NK-92 (cell line): ENCODE data around the gene TSN.
"Not testable (repeated sequence)": the region's sequence is repeated elsewhere in the genome, so short reads cannot be mapped to it uniquely, and the experiment has no call there.

Experiments used
- DNase-seq: peaks from one replicate; lab custom pipeline; 2025; ENCODE audit not compliant: unreplicated experiment; lab: John Stamatoyannopoulos, UW

The TSN gene

GRCh38 chr2:121755237-121756111 is at the start of gene TSN:
Gene TSN (plus strand): TSS chr2:121755651. CDS start chr2:121755780, 129 bp downstream.
- DNase-seq, result peak; percentile 80

GRCh38 chr2:121705958-121706357 is 49.5 kb upstream of the TSN start:
- no peak for DNase-seq

GRCh38 chr2:121707344-121707919 is 48.0 kb upstream of the TSN start:
- DNase-seq, result no peak

GRCh38 chr2:121707920-121708361 is 47.5 kb upstream of the TSN start:
- DNase-seq, result no peak

GRCh38 chr2:121709776-121710469 is 45.5 kb upstream of the TSN start:
- DNase-seq, result no peak

- no peak for DNase-seq
Observed at GRCh38 chr2:121710470-121711170, 44.8 kb upstream of the TSN start.

GRCh38 chr2:121711481-121711880 is 44.0 kb upstream of the TSN start:
- not testable (repeated sequence) for DNase-seq

- DNase-seq, result no peak
Observed at GRCh38 chr2:121716126-121716525, 39.3 kb upstream of the TSN start.

GRCh38 chr2:121717529-121717928 is 37.9 kb upstream of the TSN start:
- DNase-seq, result no peak

- DNase-seq, result no peak
Observed at GRCh38 chr2:121721926-121722325, 33.5 kb upstream of the TSN start.

- no peak for DNase-seq
Observed at GRCh38 chr2:121722479-121722878, 33.0 kb upstream of the TSN start.

- DNase-seq, result no peak
Observed at GRCh38 chr2:121723316-121723715, 32.1 kb upstream of the TSN start.

GRCh38 chr2:121727332-121727731 is 28.1 kb upstream of the TSN start:
- no peak for DNase-seq

- DNase-seq, result no peak
Observed at GRCh38 chr2:121727950-121728349, 27.5 kb upstream of the TSN start.

GRCh38 chr2:121731366-121731765 is 24.1 kb upstream of the TSN start:
- DNase-seq, result no peak

GRCh38 chr2:121734544-121734943 is 20.9 kb upstream of the TSN start:
- not testable (repeated sequence) for DNase-seq

GRCh38 chr2:121735518-121736074 is 19.9 kb upstream of the TSN start:
- DNase-seq, result no peak

- DNase-seq, result no peak
Observed at GRCh38 chr2:121736140-121736461, 19.4 kb upstream of the TSN start.

GRCh38 chr2:121736462-121737336 is 18.8 kb upstream of the TSN start, which contains the start of gene NIFK:
Gene NIFK (minus strand): TSS chr2:121736875. CDS start chr2:121736850, 25 bp downstream.
- peak; percentile 98 for DNase-seq

- DNase-seq, result no peak
Observed at GRCh38 chr2:121740973-121741372, 14.5 kb upstream of the TSN start.
